ENCODE results near the gene METTL26.

METTL26 gene

GRCh38 chr16:626787-627453 lies 9.2 kb downstream of the METTL26 start:
- TF ChIP-seq CTCF (conservative IDR thresholded peaks at IDR 0.05; ENCODE audit: low read depth, low read length), result no peak
- H3K4me3 ChIP-seq (ENCODE audit: low read depth, low read length), result no peak overlapping the region
- peak; percentile 96 for DNase-seq (ENCODE audit: low read depth)

GRCh38 chr16:625977-626765 lies 9.9 kb downstream of the METTL26 start:
- no peak overlapping the region for H3K4me3 ChIP-seq (ENCODE audit: low read depth, low read length)
- TF ChIP-seq CTCF (conservative IDR thresholded peaks at IDR 0.05; ENCODE audit: low read depth, low read length), result no peak
- DNase-seq (ENCODE audit: low read depth), result no peak

GRCh38 chr16:625117-625976 lies 10.8 kb downstream of the METTL26 start:
- no peak for DNase-seq (ENCODE audit: low read depth)
- no peak overlapping the region for H3K4me3 ChIP-seq (ENCODE audit: low read depth, low read length)
- TF ChIP-seq CTCF (conservative IDR thresholded peaks at IDR 0.05; ENCODE audit: low read depth, low read length), result no peak

GRCh38 chr16:624526-625070 lies 11.5 kb downstream of the METTL26 start:
- TF ChIP-seq CTCF (conservative IDR thresholded peaks at IDR 0.05; ENCODE audit: low read depth, low read length), result no peak
- H3K4me3 ChIP-seq (ENCODE audit: low read depth, low read length), result no peak overlapping the region
- DNase-seq (ENCODE audit: low read depth), result no peak

- H3K4me3 ChIP-seq (ENCODE audit: low read depth, low read length), result no peak overlapping the region
- no peak for TF ChIP-seq CTCF (conservative IDR thresholded peaks at IDR 0.05; ENCODE audit: low read depth, low read length)
- DNase-seq (ENCODE audit: low read depth), result no peak
These were observed 13.2 kb downstream of the METTL26 start for GRCh38 chr16:622920-623280.

GRCh38 chr16:621526-622105 lies 14.5 kb downstream of the METTL26 start:
- no peak for DNase-seq (ENCODE audit: low read depth)
- no peak for TF ChIP-seq CTCF (conservative IDR thresholded peaks at IDR 0.05; ENCODE audit: low read depth, low read length)
- H3K4me3 ChIP-seq (ENCODE audit: low read depth, low read length), result no peak overlapping the region

All from choroid plexus epithelial cell (primary cell).